Measurements from ENCODE around the gene SFXN3. TPM values are rescaled to one million over a fixed set of nuclear protein-coding genes. Genes with fewer than 3 reads are reported as not detected.

The SFXN3 gene
- total and polyA plus RNA-seq, 2 of the 13 experiments (the other 11 are each of a cell fraction or from before 2014, with no cell fraction given), result 16.8 to 71.5 TPM

GRCh38 chr10:101060951-101061623 is 30.1 kb downstream of the SFXN3 start (continued):
- peak; percentile 99 for TF ChIP-seq MAZ (IDR thresholded peaks at IDR 0.05; ENCODE audit: borderline replicate concordance, low read depth, low read length)
- peak; percentile 96 for TF ChIP-seq MAZ (CRISPR knock-in tag; IDR thresholded peaks at IDR 0.05; ENCODE audit: low read depth)
- TF ChIP-seq ZNF224 (CRISPR knock-in tag; IDR thresholded peaks at IDR 0.05), result no peak
- peak; percentile 18; the same call in 1 of the 2 replicates for TF ChIP-seq KDM6A (CRISPR knock-in tag; IDR thresholded peaks at IDR 0.05; ENCODE audit: low read depth)
- TF ChIP-seq ZNF160 (CRISPR knock-in tag; IDR thresholded peaks at IDR 0.05), result 0 out of 2 replicates have a peak, but pooled peaks have one; percentile 68
- no peak for TF ChIP-seq ZNF773 (CRISPR knock-in tag; IDR thresholded peaks at IDR 0.05; ENCODE audit: borderline replicate concordance)
- TF ChIP-seq, protein P1, sequence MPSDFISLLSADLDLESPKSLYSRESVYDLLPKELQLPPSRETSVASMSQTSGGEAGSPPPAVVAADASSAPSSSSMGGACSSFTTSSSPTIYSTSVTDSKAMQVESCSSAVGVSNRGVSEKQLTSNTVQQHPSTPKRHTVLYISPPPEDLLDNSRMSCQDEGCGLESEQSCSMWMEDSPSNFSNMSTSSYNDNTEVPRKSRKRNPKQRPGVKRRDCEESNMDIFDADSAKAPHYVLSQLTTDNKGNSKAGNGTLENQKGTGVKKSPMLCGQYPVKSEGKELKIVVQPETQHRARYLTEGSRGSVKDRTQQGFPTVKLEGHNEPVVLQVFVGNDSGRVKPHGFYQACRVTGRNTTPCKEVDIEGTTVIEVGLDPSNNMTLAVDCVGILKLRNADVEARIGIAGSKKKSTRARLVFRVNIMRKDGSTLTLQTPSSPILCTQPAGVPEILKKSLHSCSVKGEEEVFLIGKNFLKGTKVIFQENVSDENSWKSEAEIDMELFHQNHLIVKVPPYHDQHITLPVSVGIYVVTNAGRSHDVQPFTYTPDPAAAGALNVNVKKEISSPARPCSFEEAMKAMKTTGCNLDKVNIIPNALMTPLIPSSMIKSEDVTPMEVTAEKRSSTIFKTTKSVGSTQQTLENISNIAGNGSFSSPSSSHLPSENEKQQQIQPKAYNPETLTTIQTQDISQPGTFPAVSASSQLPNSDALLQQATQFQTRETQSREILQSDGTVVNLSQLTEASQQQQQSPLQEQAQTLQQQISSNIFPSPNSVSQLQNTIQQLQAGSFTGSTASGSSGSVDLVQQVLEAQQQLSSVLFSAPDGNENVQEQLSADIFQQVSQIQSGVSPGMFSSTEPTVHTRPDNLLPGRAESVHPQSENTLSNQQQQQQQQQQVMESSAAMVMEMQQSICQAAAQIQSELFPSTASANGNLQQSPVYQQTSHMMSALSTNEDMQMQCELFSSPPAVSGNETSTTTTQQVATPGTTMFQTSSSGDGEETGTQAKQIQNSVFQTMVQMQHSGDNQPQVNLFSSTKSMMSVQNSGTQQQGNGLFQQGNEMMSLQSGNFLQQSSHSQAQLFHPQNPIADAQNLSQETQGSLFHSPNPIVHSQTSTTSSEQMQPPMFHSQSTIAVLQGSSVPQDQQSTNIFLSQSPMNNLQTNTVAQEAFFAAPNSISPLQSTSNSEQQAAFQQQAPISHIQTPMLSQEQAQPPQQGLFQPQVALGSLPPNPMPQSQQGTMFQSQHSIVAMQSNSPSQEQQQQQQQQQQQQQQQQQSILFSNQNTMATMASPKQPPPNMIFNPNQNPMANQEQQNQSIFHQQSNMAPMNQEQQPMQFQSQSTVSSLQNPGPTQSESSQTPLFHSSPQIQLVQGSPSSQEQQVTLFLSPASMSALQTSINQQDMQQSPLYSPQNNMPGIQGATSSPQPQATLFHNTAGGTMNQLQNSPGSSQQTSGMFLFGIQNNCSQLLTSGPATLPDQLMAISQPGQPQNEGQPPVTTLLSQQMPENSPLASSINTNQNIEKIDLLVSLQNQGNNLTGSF (CRISPR knock-in tag; IDR thresholded peaks at IDR 0.05), result 0 out of 2 replicates have a peak, but pooled peaks have one; percentile 18
- TF ChIP-seq KLF6 (CRISPR knock-in tag; IDR thresholded peaks at IDR 0.05), result peak; percentile 72
- TF ChIP-seq ZNF589 (CRISPR knock-in tag; conservative IDR thresholded peaks at IDR 0.05), result no peak
- TF ChIP-seq DNMT1 (CRISPR knock-in tag; IDR thresholded peaks at IDR 0.05), result 0 out of 2 replicates have a peak, but pooled peaks have one; percentile 26
- TF ChIP-seq ZGPAT (CRISPR knock-in tag; IDR thresholded peaks at IDR 0.05), result peak; percentile 97
- peak; percentile 69; the same call in 1 of the 2 replicates for TF ChIP-seq ZNF747 (CRISPR knock-in tag; IDR thresholded peaks at IDR 0.05; ENCODE audit: borderline replicate concordance)
- TF ChIP-seq ZNF275 (CRISPR knock-in tag; IDR thresholded peaks at IDR 0.05; ENCODE audit: borderline replicate concordance), result peak; percentile 69; the same call in 1 of the 2 replicates
- TF ChIP-seq, protein P2, sequence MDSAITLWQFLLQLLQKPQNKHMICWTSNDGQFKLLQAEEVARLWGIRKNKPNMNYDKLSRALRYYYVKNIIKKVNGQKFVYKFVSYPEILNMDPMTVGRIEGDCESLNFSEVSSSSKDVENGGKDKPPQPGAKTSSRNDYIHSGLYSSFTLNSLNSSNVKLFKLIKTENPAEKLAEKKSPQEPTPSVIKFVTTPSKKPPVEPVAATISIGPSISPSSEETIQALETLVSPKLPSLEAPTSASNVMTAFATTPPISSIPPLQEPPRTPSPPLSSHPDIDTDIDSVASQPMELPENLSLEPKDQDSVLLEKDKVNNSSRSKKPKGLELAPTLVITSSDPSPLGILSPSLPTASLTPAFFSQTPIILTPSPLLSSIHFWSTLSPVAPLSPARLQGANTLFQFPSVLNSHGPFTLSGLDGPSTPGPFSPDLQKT (CRISPR knock-in tag; IDR thresholded peaks at IDR 0.05; ENCODE audit: borderline replicate concordance), result no peak
- peak; percentile 68; the same call in 1 of the 2 replicates for TF ChIP-seq ZNF331 (CRISPR knock-in tag; IDR thresholded peaks at IDR 0.05)
- peak; percentile 64; the same call in 1 of the 2 replicates for TF ChIP-seq JUNB (CRISPR knock-in tag; IDR thresholded peaks at IDR 0.05; ENCODE audit: borderline replicate concordance)
- peak; percentile 66; the same call in 1 of the 2 replicates for TF ChIP-seq MEIS1 (CRISPR knock-in tag; IDR thresholded peaks at IDR 0.05; ENCODE audit: borderline replicate concordance)
- TF ChIP-seq, protein P3, sequence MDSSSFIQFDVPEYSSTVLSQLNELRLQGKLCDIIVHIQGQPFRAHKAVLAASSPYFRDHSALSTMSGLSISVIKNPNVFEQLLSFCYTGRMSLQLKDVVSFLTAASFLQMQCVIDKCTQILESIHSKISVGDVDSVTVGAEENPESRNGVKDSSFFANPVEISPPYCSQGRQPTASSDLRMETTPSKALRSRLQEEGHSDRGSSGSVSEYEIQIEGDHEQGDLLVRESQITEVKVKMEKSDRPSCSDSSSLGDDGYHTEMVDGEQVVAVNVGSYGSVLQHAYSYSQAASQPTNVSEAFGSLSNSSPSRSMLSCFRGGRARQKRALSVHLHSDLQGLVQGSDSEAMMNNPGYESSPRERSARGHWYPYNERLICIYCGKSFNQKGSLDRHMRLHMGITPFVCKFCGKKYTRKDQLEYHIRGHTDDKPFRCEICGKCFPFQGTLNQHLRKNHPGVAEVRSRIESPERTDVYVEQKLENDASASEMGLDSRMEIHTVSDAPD (CRISPR knock-in tag; IDR thresholded peaks at IDR 0.05), result 0 out of 2 replicates have a peak, but pooled peaks have one; percentile 60
